Thyroid gland (tissue), 4 donors: Measurements from ENCODE around the gene FAM186B.

ENCODE experiments used
- POLR2A ChIP-seq, 2 donors: fragments of 450-650 bp; IDR thresholded peaks; one replicate each; pipeline ENCODE4 v1.6.1; 2017; ENCODE audit warnings: antibody characterized with exemption in 2 of 2, mild to moderate bottlenecking in 2 of 2, moderate library complexity in 1 of 2
- TF ChIP-seq, protein P1 (sequence below), 6 experiments: fragments of 200-600 bp in 3 of 6; fragments of 450-650 bp in 3 of 6; sonication (generic) in 3 of 6; IDR thresholded peaks; one replicate each; pipeline ENCODE4 v1.5.1; 2016 to 2019; ENCODE audit warnings: antibody characterized with exemption in 6 of 6, mild to moderate bottlenecking in 2 of 6, inconsistent platforms in 1 of 6, moderate library complexity in 1 of 6

DNA sequence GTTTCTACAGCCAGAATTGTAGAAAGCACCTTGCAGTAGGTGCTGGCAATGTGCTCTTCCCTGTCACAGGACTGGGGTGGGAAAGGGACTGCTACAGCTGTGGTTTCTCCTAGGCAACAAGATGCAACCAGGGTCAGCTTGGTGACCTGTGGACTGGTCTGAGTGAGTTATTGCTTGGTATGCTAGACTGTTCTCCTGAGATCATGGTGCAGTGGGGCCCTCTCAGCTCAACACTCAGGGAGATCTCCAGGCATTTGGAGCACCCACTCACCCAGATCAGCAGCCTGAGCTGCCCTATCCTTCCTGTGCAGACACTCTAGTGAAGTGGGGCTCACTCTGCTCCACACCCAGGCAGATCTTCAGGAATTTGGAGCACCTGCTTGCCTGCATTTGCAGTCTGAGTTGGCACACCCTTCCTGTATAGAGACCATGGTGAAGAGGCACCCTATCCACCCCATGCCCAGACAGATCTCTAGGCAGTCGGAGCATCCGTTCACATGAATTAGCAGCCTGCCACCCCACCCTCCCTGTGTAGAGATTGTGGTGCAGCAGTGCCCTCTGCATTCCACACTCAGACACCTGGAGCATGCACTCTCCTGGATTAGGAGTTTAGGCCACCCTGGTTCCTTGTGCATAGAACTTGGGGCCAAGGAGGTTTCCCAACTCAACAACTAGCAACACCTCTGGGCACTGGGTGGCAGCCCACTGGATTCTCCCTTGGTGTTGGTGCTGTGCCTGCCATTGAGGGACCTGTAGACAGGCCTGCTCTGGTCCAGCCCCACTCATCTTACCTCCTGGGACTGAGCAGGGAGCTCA, 3.8 kb upstream of the FAM186B start:
- TF ChIP-seq, protein P1, sequence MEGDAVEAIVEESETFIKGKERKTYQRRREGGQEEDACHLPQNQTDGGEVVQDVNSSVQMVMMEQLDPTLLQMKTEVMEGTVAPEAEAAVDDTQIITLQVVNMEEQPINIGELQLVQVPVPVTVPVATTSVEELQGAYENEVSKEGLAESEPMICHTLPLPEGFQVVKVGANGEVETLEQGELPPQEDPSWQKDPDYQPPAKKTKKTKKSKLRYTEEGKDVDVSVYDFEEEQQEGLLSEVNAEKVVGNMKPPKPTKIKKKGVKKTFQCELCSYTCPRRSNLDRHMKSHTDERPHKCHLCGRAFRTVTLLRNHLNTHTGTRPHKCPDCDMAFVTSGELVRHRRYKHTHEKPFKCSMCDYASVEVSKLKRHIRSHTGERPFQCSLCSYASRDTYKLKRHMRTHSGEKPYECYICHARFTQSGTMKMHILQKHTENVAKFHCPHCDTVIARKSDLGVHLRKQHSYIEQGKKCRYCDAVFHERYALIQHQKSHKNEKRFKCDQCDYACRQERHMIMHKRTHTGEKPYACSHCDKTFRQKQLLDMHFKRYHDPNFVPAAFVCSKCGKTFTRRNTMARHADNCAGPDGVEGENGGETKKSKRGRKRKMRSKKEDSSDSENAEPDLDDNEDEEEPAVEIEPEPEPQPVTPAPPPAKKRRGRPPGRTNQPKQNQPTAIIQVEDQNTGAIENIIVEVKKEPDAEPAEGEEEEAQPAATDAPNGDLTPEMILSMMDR (IDR thresholded peaks at IDR 0.05) = no peak
- no peak for TF ChIP-seq POLR2A (IDR thresholded peaks at IDR 0.05)
